ENCODE data around the gene KCNAB1.
A peak's percentile ranks its signal among the peaks of the same experiment; 100 is the strongest.

Gene KCNAB1

GRCh38 chr3:156371701-156372100 lies 251.3 kb downstream of the KCNAB1 start:
- no peak for DNase-seq (ENCODE audit: low spot score)

- no peak for DNase-seq (ENCODE audit: low spot score)
Observed at GRCh38 chr3:156373095-156373494, 252.7 kb downstream of the KCNAB1 start.

GRCh38 chr3:156373654-156374053 lies 253.3 kb downstream of the KCNAB1 start:
- no peak for DNase-seq (ENCODE audit: low spot score)

GRCh38 chr3:156376199-156376598 lies 255.8 kb downstream of the KCNAB1 start:
- no peak for DNase-seq (ENCODE audit: low spot score)

- DNase-seq (ENCODE audit: low spot score), result no peak
Observed at GRCh38 chr3:156377266-156377665, 256.9 kb downstream of the KCNAB1 start.

GRCh38 chr3:156377718-156378117 lies 257.3 kb downstream of the KCNAB1 start:
- DNase-seq (ENCODE audit: low spot score), result no peak

- DNase-seq (ENCODE audit: low spot score), result no peak
Observed at GRCh38 chr3:156378871-156379270, 258.5 kb downstream of the KCNAB1 start.

GRCh38 chr3:156379327-156379726 lies 258.9 kb downstream of the KCNAB1 start:
- DNase-seq (ENCODE audit: low spot score), result no peak

GRCh38 chr3:156381253-156381652 lies 260.9 kb downstream of the KCNAB1 start:
- DNase-seq (ENCODE audit: low spot score), result no peak

GRCh38 chr3:156382458-156383346 lies 262.3 kb downstream of the KCNAB1 start:
- peak; percentile 8 for DNase-seq (ENCODE audit: low spot score)

- no peak for DNase-seq (ENCODE audit: low spot score)
Observed at GRCh38 chr3:156383441-156384025, 263.2 kb downstream of the KCNAB1 start.

- no peak for DNase-seq (ENCODE audit: low spot score)
Observed at GRCh38 chr3:156388497-156389448, 268.4 kb downstream of the KCNAB1 start.

GRCh38 chr3:156389449-156389950 lies 269.1 kb downstream of the KCNAB1 start:
- no peak for DNase-seq (ENCODE audit: low spot score)

GRCh38 chr3:156390846-156391245 lies 270.5 kb downstream of the KCNAB1 start:
- DNase-seq (ENCODE audit: low spot score), result no peak

GRCh38 chr3:156395961-156396710 lies 275.8 kb downstream of the KCNAB1 start:
- DNase-seq (ENCODE audit: low spot score), result no peak

- no peak for DNase-seq (ENCODE audit: low spot score)
Observed at GRCh38 chr3:156396851-156397250, 276.5 kb downstream of the KCNAB1 start.

- no peak for DNase-seq (ENCODE audit: low spot score)
Observed at GRCh38 chr3:156397534-156397933, 277.2 kb downstream of the KCNAB1 start.

GRCh38 chr3:156400062-156400461 lies 279.7 kb downstream of the KCNAB1 start:
- DNase-seq (ENCODE audit: low spot score), result no peak

GRCh38 chr3:156400735-156401134 lies 280.4 kb downstream of the KCNAB1 start:
- no peak for DNase-seq (ENCODE audit: low spot score)

GRCh38 chr3:156404217-156404616 lies 283.8 kb downstream of the KCNAB1 start:
- DNase-seq (ENCODE audit: low spot score), result no peak

- DNase-seq (ENCODE audit: low spot score), result no peak
Observed at GRCh38 chr3:156406393-156406792, 286.0 kb downstream of the KCNAB1 start.

Data from CD4-positive, alpha-beta T cell treated with Interleukin-15 for 4 hours (primary cell).